ENCODE results near the gene ASPN. TPM values are rescaled to one million over a fixed set of nuclear protein-coding genes. Genes with fewer than 3 reads are reported as not detected.

ASPN gene
- total and polyA plus RNA-seq, 5 experiments from 2014 or later, result not detected

DNA sequence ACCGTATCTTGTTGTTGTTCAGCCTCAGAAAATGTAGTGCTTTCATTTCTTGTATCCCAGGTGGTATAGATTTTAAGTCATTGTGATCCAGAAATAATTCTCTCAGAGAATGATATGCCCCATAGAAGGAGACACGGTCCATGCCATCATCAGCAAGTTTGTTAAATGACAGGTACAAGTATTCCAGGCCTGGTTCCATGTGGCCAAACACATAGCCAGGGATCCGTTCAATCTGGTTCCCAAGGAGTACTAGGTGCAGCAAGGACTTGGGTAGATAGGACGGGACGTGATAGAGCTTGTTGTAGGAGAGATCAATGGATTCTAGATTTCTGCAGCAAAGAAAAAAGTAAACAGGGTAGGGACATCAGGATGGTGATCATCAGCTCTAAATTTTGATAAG is 18.4 kb upstream of the ASPN start:
- no peaks in the 10 kb centered on the region for H3K9me3 Mint-ChIP-seq
- no peaks in the 10 kb centered on the region for H3K4me1 Mint-ChIP-seq
- H3K27me3 Mint-ChIP-seq, result no peaks in the 10 kb centered on the region
- DNase-seq (no peak), ATAC-seq (no peak)
- POLR2A ChIA-PET, result no interaction called here
- peaks cover 0 to 2% (median 0%) of the 10 kb centered on the region in 3 donors for H3K36me3 Mint-ChIP-seq
- peak overlapping the region in 1 of 10 donors; percentile 14 for H3K27ac Mint-ChIP-seq
- H3K4me3 Mint-ChIP-seq, result no peak overlapping the region

GRCh38 chr9:92499701-92500100 is 17.4 kb upstream of the ASPN start:
- no peak for DNase-seq
- H3K36me3 Mint-ChIP-seq, result peaks cover 0 to 2% (median 0%) of the 10 kb centered on the region in 3 donors
- H3K27ac Mint-ChIP-seq, result no peak overlapping the region
- no peaks in the 10 kb centered on the region for H3K27me3 Mint-ChIP-seq
- no peaks in the 10 kb centered on the region for H3K9me3 Mint-ChIP-seq
- no peak for ATAC-seq
- no peaks in the 10 kb centered on the region for H3K4me1 Mint-ChIP-seq
- POLR2A ChIA-PET, result no interaction called here
- no peak overlapping the region for H3K4me3 Mint-ChIP-seq

DNA sequence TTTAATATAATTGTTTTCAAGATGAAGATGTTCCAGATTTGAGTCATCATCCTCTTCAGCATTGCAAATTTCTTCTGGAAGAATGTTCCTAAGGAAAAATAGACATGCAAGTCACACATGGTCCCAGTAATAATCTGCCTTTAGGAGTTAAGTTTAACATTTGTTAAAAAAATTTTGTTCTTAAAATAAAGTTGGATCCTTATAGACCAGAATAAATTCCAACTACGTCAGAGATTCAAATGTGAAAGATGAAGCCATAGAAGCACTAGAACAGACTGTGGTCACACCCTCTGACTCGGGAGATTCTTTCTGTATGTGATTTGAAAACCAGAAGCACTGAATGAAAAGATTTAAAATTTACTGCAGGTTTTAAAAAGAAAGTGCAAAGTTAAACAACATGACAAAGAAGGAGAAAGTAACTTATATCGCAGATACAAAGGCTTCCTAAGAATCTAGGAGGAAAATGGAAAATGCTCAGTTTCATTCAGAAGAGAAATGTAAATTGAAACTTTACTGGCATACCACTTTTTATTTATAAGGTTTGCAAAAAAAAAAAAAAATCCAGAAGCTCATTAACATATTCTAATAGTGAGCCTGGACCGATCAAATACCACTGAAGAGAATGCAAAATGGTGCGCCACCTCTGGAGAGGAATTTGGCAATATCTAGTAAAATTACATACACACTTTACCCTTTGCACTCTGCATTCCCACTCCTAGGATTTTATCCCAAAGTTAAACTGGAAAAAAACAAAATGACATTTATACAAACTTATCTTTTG is 14.3 kb upstream of the ASPN start:
- H3K36me3 Mint-ChIP-seq, result peaks cover 0 to 2% (median 0%) of the 10 kb centered on the region in 3 donors
- POLR2A ChIA-PET, result no interaction called here
- no peak overlapping the region for H3K4me3 Mint-ChIP-seq
- no peaks in the 10 kb centered on the region for H3K4me1 Mint-ChIP-seq
- no peak for ATAC-seq
- no peaks in the 10 kb centered on the region for H3K27me3 Mint-ChIP-seq
- DNase-seq, result no peak
- no peak overlapping the region for H3K27ac Mint-ChIP-seq
- no peaks in the 10 kb centered on the region for H3K9me3 Mint-ChIP-seq

DNA sequence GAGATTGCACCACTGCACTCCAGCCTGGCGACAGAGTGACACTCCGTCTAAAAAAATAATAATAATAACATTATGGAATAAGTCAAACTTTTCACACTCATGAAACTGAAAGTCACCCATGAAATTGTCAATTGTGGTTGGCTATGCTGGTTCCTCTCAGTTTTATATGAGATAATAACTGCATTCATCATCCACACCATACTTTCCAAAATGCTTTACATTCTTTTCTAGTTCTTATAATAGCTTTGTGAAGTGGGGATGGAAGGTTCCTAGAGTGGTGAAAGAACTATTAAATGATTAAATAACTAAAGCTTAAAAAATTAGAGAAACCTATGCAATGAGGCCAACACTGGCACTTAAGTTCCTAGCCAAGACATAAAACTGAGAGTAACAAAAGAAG is 12.6 kb upstream of the ASPN start:
- POLR2A ChIA-PET, result no interaction called here
- no peak for ATAC-seq
- Mint-ChIP-seq H3K36me3 (peaks cover 0 to 3% (median 0%) of the 10 kb centered on the region in 3 donors), H3K4me1 (no peaks in the 10 kb centered on the region), H3K27ac (no peak overlapping the region), H3K27me3 (no peaks in the 10 kb centered on the region), H3K4me3 (no peak overlapping the region), H3K9me3 (no peaks in the 10 kb centered on the region)
- DNase-seq, result no peak

GRCh38 chr9:92493749-92494387 is 11.6 kb upstream of the ASPN start:
- ATAC-seq (no peak), DNase-seq (no peak)
- no peak overlapping the region for H3K4me3 Mint-ChIP-seq
- H3K27me3 Mint-ChIP-seq, result no peaks in the 10 kb centered on the region
- no peaks in the 10 kb centered on the region for H3K9me3 Mint-ChIP-seq
- H3K27ac Mint-ChIP-seq, result no peak overlapping the region
- H3K36me3 Mint-ChIP-seq, result peaks cover 0 to 3% (median 0%) of the 10 kb centered on the region in 3 donors
- H3K4me1 Mint-ChIP-seq, result no peaks in the 10 kb centered on the region
- POLR2A ChIA-PET, result no interaction called here

- ATAC-seq, result no peak
- H3K27me3 Mint-ChIP-seq, result no peaks in the 10 kb centered on the region
- H3K4me1 Mint-ChIP-seq, result no peaks in the 10 kb centered on the region
- peaks cover 0 to 3% (median 0%) of the 10 kb centered on the region in 3 donors for H3K36me3 Mint-ChIP-seq
- POLR2A ChIA-PET, result no interaction called here
- H3K4me3 Mint-ChIP-seq, result no peak overlapping the region
- no peaks in the 10 kb centered on the region for H3K9me3 Mint-ChIP-seq
- H3K27ac Mint-ChIP-seq, result no peak overlapping the region
- no peak for DNase-seq
Measured at GRCh38 chr9:92492781-92493401, 10.6 kb upstream of the ASPN start.

- Mint-ChIP-seq H3K4me1 (no peaks in the 10 kb centered on the region), H3K27ac (no peak overlapping the region), H3K36me3 (peaks cover 0 to 1% (median 0%) of the 10 kb centered on the region in 3 donors), H3K4me3 (no peak overlapping the region), H3K27me3 (no peaks in the 10 kb centered on the region), H3K9me3 (no peaks in the 10 kb centered on the region)
- POLR2A ChIA-PET, result no interaction called here
- ATAC-seq (no peak), DNase-seq (no peak)
Measured at GRCh38 chr9:92488681-92489550, 6.6 kb upstream of the ASPN start.

- peaks cover 0 to 1% (median 0%) of the 10 kb centered on the region in 3 donors for H3K36me3 Mint-ChIP-seq
- DNase-seq, result no peak
- no peak for ATAC-seq
- POLR2A ChIA-PET, result no interaction called here
- no peak overlapping the region for H3K4me3 Mint-ChIP-seq
- H3K27me3 Mint-ChIP-seq, result no peaks in the 10 kb centered on the region
- H3K27ac Mint-ChIP-seq, result no peak overlapping the region
- peaks cover 0 to 1% (median 0%) of the 10 kb centered on the region in 4 donors for H3K4me1 Mint-ChIP-seq
- no peaks in the 10 kb centered on the region for H3K9me3 Mint-ChIP-seq
Measured at GRCh38 chr9:92486371-92486770, 4.1 kb upstream of the ASPN start.

DNA sequence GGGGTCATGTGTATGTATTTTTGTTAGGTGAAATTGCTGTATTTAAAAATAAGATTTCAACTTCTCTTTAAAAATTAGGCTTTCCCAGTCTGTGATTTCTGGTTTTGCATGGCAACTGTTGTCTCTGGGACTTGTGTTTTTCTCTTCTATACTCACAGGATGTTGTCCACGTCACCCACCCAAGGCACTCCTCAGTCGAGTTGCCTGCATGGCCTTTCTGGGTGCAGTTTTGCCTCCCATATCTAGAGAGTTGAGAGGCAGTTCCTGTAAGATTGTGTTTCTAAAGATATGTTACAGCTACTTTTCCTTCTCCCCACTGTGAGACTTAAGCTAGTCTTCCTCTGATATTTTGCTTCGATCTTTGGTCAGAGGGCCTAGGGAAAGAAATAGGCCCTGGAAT is 2.3 kb upstream of the ASPN start:
- Mint-ChIP-seq H3K4me1 (peaks cover 0 to 8% (median 2%) of the 10 kb centered on the region in 4 donors), H3K9me3 (no peaks in the 10 kb centered on the region), H3K27ac (no peak overlapping the region), H3K27me3 (no peaks in the 10 kb centered on the region), H3K36me3 (no peaks in the 10 kb centered on the region), H3K4me3 (no peak overlapping the region)
- POLR2A ChIA-PET, result no interaction called here
- DNase-seq (no peak), ATAC-seq (no peak)

DNA sequence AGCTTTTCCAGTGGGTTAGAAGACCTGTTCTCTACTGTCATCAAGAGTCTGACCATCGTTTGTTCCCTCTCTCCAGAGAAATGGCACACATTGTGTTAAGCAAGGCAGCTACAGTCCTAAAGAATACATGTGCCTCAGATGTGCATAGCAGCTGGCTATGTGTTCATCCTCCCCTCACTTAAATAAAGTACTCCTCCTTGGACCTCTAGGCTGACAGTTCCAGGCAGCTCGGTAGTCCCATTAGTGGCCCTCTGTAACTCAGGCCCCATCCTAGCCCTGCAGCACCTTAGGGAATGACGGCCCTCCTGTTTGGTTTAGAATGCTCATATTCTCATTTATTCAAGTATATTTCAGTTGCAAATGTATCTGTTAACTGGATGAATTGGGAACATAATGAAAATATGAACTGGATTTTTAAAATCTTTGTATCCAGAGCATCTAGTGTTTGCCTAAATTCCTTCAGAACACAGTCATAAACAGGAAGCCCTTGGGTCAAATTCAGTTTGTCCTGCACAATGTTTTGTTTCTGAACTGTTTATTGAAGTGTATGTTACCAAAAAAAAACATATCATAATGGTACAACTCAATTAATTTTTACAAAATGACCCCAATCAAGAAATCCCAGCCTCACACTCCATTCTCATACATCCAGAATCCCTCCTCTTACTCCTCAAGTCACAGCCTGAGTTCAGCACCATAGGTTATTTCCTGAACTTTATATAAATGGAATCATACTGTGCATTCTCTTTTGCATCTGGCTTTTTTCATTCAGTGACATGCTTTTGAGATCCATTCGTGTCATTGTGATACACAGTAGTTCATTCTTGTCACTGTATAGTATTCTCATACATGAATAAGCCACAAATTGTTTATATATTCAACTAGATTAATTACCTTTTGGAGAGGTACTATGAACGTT is 1.6 kb upstream of the ASPN start:
- H3K27me3 Mint-ChIP-seq, result no peaks in the 10 kb centered on the region
- no peak for DNase-seq
- no peaks in the 10 kb centered on the region for H3K9me3 Mint-ChIP-seq
- no peak overlapping the region for H3K4me3 Mint-ChIP-seq
- H3K27ac Mint-ChIP-seq, result no peak overlapping the region
- POLR2A ChIA-PET, result no interaction called here
- no peaks in the 10 kb centered on the region for H3K36me3 Mint-ChIP-seq
- no peak for ATAC-seq
- peaks cover 0 to 8% (median 2%) of the 10 kb centered on the region in 4 donors for H3K4me1 Mint-ChIP-seq

DNA sequence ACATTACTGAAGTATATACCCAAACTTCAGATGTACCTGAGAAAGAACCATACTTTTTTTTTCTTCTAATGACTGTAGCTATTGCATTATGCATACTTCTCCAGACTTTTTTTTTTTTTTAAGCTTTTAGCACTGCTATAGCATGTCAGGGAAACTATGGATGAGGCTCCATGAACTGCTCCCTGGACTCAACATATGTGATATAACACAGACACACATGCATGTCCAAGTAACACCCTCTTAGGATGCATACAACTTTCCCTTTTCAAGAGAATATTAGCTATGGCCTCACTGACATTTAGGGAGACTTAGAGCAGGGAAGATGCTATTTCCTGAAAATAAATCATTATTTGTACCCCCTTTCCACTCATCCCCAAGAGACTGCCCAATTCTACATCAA is 499 bp upstream of the ASPN start:
- ATAC-seq (no peak), DNase-seq (no peak)
- POLR2A ChIA-PET, result no interaction called here
- no peaks in the 10 kb centered on the region for H3K9me3 Mint-ChIP-seq
- no peak overlapping the region for H3K4me3 Mint-ChIP-seq
- H3K27ac Mint-ChIP-seq, result no peak overlapping the region
- no peaks in the 10 kb centered on the region for H3K27me3 Mint-ChIP-seq
- no peaks in the 10 kb centered on the region for H3K36me3 Mint-ChIP-seq
- H3K4me1 Mint-ChIP-seq, result peaks cover 0 to 8% (median 2%) of the 10 kb centered on the region in 4 donors

- DNase-seq, result no peak
- no peaks in the 10 kb centered on the region for H3K27me3 Mint-ChIP-seq
- no peaks in the 10 kb centered on the region for H3K36me3 Mint-ChIP-seq
- no peaks in the 10 kb centered on the region for H3K9me3 Mint-ChIP-seq
- POLR2A ChIA-PET, result no interaction called here
- H3K27ac Mint-ChIP-seq, result no peak overlapping the region
- no peak overlapping the region for H3K4me3 Mint-ChIP-seq
- no peak for ATAC-seq
- H3K4me1 Mint-ChIP-seq, result peaks cover 0 to 8% (median 2%) of the 10 kb centered on the region in 4 donors
Measured at GRCh38 chr9:92480986-92481633, 1.2 kb downstream of the ASPN start.

Measured in naive thymus-derived CD8-positive, alpha-beta T cell (primary cell).